GM20431 (cell line): ENCODE data around the gene NACAD.
"Not testable (repeated sequence)": the region's sequence is repeated elsewhere in the genome, so short reads cannot be mapped to it uniquely, and the experiment has no call there.

Experiments
- in situ Hi-C: fragments of 300-500 bp; cut with MseI, MboI; formaldehyde crosslinking; loops from one replicate; pipeline ENCODE4 v1.15.0; 2020; ENCODE audit warnings: low sequenced_read_pairs; ENCODE audit not compliant: unreplicated experiment

NACAD gene

DNA sequence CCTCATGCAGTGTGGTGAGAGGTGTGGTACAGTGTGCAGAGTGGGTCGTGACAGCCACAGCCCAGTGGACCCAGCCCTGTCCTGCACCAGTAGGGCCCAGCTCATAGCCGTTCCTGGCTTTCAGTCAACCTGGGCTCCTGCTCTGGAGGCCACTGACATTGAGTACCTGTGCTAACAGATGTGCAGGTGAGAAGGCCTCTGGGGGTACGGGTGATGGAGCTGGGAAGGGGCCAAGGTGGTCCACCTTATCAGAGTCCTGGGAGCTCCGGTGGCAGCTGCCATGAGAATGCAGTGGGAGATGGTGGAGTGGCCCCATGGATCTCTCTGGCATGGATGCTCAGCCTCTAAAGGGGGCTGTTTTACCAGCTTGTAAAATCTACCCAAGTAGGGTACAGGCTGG is 28.8 kb upstream of the NACAD start:
- in situ Hi-C loops, result no loop called here

DNA sequence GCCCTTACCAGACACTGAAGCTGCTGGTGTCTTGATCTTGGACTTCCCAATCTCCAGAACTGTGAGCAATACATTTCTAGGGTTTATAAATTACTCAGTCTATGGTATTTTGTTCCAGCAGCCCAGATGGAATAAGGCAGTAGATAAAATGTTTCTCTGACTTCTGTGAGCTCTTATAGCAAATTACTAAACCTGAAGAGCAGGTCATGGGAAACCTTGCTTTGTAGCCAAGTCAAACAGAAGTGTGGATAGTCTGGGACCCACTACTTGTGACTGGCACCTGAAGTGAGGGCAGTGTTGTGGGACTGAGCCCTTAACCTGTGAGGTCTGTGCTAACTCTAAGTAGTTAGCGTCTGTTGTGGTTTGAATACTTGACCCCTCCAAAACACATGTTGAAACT is 27.3 kb upstream of the NACAD start:
- in situ Hi-C loops, result no loop called here

DNA sequence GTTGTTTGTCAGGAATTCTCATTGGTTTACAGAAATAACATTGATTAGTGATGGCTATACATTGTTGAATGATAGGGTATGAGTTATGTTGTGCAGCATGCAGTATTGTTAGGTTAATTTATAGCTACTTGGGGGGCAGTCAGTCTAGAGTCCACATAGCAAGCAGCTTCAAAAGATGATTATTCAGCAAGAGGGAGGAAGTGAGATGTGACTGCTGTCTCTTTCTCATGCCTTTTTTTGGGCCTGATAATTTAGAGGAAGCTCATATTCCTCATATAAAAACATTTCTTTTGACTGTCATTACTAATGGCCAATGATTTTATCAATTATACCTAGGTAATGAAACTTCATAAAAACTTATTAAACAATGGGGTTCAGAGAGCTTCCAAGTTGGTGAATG is 26.2 kb upstream of the NACAD start:
- in situ Hi-C loops, result no loop called here

DNA sequence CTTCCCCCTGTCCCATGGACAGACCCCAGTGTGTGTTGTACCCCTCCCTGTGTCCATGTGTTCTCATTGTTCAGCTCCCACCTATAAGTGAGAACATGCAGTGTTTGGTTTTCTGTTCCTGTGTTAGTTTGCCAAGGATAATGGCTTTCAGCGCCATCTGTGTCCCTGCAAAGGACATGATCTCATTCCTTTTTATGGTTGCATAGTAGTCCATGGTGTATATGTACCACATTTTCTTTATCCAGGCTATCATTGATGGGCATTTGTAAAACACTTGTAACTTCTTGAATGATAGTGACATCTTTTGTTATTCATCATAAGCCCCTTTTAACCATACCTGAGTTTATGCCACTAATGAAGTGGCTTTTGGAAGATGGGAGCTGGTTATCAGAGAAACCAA is 25.5 kb upstream of the NACAD start:
- in situ Hi-C loops, result not testable (repeated sequence)

DNA sequence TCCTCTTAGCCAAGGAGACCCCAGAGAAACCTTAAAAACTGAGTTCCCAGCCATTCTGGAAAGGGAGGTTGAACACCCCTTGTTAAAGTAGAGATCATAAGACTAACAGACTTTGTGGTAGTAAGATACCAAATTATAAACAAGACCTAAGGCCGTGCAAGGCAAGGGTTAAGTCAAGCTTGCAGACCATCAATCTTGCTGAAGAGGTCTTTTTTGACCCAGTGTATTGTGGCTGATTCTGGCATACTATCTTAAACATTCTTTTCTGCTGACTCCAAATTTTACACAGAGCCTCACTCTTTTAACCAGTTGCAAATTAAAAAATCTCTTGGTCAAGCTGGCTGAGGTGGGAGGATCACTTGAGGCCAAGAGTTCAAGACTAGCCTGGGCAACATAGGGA is 23.9 kb upstream of the NACAD start:
- in situ Hi-C loops, result no loop called here

DNA sequence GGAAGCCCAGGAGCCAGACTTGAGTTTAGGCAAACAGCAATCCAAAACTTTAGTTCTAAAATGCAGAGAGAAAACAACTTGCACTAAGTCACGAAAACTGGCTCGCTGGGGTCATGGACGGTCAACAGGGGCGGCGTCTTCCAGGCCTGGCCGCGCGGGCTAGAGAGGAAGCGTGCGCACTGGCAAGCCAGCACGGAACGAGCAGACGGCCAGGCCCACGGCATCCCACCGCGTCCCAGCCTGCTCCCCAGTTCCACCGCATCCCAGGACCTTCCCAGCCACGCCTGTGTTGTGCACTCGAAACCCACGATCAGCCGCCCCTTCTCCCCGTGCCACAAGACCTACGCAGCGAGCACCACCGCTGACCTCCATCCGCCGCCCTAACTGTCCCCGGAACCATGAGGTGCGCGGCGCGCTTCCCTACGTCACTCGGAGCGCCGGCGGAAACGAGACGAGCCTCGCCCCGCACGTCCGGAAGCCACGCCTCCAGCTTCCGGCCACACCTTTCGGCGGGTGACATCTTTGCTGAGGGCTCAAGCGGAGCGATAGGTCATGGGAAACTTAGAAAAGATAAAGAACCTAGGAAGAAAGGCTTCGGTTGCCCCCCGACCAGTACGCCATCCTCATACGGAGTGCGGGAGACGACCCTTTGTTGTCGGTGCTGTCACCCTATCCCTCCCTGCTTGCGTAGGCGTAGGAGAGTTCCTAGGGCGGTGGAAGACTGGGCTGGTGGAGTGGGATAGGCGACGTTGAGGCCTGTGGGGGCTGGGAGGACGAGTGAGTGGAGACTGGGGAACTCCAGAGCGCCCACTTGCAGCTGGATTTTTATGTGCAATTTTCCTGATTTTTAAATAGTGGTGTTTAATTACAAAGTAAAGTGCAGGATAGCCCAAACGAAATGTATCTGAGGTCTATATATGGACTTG is 22.8 kb upstream of the NACAD start, which contains the start of gene TBRG4:
Gene TBRG4, minus strand, starts transcription at position 400 of the 926 bp plus-strand sequence. CDS start 2,460 bp downstream, outside the sequence.
- in situ Hi-C loops, result no loop called here

DNA sequence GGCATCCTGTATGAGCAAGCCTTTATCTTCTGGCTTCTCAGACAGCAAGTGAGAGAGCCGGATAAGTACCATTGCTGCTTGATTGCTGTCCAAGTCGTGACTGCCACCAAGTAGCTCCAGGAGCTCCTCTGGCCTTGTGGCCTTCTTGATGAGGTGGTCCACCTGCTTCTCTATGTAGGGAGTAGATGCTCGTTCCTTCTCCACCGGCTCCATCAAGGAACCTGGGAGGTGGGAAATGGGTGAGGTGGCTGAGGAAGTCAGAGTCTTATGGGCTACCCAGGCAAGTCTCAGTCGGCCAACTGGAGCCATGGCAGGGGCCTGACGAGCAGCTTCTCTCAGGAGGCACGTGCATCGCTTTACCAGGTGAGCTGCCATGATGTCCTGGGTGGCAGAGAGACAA is 20.1 kb upstream of the NACAD start:
- in situ Hi-C loops, result no loop called here

DNA sequence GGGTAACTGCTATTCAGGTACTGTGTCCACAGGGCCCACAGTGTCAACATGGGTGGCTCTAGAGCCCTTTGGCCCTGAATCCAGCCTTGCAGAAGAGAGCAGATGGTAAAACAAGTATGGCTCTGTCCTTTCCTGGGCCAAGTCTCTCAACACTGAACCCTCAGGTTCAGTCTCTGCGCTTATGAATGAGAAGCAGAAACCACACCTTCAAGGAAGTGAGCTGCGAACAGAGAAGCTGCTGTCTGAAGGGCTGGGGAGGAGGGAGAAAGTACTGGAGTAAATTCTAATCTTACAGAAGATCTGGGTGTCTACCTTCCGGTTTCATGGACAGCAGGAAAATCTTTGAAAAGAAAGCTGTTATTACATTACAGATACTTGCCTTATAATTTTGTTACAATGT is 18.6 kb upstream of the NACAD start:
- in situ Hi-C loops, result no loop called here

DNA sequence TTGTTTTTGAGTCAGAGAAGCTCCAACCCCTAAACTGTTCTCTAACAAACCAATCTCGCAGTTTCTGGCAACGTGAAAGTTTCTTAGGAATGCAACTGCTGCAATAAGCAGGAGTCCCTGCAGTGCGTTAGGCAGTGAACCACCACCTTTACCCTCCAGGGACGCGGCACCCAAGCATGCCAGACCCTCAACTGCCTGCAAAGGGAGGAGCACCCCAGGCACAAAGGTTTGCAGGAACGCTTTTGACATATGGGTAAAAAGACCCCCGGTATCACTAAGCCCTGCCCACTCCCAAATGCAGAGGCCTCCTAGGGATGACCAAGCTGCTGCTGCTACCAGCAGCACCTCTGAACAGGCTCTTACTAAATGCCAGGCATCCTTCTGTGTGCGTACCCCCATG is 18.1 kb upstream of the NACAD start:
- in situ Hi-C loops, result no loop called here

DNA sequence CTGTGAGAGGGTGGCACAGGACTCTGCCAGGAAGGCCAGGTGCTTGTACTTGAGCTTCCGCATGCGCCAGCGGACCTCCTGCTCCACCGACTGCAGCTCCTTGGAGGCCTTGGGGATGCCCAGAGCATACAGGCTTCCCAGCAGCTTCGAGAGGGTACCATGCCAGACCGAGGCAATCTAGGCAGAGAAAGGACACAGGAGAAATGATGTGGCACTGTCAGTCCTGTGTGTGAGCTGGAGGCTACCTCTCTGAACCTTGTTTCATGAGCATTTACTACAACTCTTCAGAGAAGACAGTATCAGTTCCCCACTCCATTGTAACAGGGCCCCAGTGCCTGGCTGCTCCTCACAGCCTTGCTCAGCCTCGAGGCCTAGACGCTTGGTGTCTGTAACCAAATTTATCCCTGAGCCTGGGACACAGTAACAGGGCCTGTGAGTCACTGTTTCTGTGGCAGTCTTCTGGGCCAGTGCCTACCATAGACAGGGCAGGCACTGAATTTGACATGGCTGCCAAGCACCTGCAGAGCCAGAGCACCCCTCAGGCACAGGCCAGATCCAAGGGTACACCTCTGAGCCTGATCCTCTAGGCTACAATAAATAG is 16.9 kb upstream of the NACAD start:
- in situ Hi-C loops, result no loop called here

DNA sequence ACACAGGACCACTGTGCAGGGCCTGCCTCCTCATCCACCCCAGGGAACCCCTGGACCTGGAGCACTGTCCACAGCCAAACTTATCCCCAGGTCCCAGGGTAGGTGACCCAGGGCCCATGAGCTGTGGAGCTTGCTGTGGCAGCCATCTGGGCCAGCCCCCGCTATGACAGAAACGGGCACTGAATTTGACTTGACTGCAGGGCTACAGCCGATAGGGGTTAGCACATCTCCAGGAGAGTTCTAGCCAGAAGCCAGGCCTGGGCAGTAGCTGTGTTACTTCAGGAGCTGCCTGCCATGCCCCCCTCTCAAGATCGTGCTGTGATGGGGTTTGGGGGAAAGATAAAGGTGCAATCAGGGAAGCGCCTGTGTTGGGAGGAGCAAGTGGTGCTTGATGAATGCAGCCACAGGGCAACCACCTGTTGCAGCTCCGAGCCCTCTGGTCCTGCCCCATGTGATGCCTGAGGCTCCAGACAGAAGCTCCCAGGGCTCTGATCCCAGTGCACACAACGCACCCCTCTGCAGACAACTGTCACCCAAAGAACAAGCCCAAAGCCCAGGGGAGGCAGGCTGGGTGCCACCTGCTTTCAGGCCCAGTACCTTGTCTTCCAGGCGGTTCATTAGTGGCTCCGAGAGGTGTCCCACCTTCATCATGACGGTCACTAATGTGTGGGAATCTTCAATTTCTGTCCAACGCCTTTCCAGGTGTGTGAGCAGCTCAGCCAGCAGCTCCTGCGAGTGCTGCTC is 16.2 kb upstream of the NACAD start:
- in situ Hi-C loops, result no loop called here

DNA sequence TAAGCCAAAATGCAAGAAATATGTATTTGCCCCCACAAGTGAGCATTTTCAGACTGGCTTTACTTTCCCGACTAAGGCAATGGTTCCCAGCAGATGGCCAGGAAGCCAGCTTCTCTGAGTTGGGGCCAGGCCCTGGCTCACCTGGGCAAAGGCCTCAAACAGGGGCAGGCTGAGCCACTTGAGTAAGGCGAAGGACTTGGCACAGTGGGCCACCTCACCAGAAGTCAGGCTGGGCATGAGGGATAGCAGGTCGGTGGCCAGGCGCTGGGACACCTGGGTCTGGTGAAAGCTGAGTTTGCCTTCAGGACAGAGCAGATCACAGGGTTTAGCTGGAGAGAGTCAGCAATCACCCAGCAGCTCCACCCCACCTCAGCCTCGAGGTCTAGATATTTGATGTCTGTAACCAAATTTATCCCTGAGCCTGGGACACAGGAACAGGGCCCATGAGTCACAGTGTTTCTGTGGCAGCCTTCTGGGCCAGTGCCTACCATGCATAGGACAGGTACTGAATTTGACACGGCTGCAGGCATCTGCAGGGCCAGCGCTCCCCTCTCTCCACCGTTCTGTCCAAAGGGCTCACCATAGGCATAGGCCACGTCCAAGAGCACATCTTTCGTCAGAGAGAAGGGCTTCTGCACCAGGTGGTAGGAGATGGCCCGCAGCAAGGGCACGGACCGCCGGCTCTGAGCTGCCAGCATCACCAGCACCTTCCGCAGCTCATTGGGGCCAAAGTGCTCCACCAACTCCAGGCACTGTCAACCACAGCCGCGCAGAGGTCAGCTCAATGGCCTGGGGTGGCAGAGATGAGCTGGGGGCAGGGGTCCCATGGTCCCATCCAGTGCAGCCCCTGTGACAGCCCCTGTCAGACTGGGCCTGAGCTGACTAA is 15.4 kb upstream of the NACAD start:
- in situ Hi-C loops, result no loop called here

DNA sequence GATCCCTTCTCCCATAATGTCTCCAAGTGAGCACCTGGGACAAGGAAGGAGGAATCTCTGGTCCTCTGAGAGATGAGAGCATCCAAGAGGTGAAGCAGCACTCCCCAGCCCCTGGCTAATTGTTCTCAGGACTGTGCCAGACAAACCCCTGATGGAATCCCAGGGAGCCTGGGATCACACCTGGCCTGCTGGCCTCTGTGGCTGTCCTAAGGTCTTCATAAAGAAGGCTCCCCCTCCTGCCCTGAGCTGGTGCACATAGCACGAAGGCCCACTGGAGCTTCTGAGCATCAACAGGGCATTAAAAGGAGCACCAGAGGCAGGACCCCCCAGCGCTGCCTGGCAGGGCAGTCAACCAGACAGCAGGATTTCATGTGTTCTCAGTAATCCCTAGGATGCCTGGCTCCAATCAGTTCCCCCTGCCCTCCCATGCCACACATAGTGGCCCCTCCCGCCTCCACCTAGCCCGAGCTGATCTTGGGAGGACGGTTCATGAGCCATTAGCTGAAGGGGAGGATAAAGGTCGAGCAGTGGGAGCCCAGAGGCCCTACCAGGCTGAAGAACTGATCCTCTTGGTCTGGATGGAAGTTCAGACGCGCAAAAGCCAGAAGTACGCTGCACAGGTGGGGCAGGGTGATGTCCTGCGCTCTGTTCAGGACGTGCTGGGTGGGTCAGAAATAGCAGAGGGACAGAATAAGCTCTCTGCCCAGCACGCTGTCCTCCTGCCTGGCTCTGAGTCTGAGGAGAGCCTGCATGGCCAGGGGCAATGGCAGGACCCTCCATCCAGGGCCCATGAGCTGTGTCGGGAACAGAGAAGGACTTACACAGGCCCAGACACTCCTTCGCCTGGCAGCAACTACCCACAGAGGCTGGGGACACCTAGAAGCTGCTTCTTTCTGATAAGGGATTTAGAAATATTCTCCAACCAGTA is 14.3 kb upstream of the NACAD start:
- in situ Hi-C loops, result no loop called here

DNA sequence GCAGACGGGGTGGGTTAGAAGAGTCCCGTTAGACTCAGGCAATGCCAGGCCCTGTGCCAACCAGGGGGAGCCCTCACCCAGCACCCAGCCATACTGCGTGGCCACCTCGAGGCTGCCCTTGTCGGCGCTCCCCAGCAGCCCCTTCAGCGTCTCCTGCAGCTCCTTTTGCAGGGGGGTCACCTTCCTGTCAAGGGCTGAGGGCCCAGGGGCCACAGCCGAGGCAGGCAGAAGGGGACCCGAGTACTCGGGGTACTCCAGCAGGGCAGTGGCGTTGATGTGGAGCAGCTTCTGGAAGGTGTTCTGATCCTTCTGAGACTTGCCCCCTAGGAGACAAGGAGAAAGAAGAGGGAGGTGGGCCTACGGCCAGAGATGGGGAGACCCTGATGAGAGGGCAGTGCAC is 13.0 kb upstream of the NACAD start:
- in situ Hi-C loops, result no loop called here

DNA sequence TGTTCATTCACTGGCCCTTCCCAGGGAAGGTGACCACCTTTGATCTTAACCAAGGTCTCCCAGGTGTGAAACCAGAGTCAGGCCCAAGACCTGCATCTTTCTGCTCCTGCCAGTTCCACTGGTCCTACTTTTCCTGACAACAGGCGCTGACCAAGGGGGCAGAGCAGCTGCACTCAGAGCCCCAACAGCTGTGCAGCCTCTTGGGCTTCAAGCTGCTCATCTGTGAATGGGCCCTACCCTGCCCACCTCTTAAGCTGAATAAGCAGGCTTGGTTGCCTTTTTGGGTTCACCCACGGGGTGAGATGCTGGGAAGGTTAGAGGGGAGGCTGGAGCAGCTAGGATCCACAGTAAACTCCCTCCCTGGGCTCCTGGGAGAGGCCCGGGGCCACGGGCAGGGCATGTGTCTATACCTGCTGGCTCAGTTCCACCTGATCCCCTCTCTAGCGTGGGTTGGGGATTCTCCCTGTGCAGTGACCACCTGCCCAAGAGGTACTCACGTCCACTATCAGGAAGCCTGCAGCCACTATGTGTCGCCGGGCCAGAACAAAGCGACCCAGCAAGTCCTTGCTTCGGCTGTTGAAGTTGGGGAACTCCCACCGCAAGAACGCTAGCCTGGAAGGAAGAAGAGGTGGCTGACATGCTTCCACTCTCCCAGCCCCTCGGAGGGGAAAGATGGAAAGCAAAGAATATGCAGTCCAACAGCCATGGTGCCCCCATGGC is 12.2 kb upstream of the NACAD start:
- in situ Hi-C loops, result no loop called here

DNA sequence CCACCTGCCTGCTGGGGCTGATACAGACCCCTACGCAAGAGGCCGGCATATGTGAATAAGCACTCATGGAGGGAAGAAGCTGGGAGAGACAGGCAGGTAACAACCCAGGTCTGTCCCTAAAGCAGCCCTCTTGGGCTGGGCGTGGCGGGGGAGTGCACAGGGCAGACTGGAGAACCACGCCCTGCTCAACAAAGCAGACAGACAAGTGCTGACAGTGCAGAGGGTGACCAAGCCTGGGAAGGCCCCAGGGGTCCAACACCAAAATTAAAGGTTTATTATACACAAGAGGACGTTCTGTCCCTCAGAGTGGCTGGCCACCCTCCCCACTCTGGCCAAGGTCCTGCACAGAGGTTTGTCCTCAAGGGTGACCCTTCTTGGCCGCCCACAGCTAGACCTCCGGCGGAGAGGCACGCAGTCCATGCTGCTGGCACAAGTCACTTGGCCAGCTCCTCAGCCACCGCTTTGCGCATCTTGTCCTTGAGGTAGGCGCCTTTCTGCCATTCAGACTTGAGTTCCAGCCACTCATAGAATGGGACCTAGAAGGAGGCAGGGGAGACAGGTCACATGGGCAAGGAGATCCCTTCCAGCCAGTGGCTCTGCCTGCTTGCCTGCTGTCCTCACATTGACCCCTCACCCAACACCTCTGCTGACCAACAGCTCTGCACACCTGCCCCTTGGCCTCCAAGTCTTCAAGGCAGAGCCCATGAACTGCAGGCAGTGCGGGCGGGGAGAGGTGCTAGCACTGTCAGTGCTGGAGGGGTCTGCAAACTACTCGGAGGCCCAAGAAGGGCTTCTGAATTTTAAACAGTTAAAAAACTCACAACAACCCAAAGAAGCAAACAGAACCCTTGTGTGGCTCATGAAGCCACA is 11.4 kb upstream of the NACAD start:
- in situ Hi-C loops, result no loop called here
